Neural cell (in vitro differentiated cells): ENCODE measurements around the gene CDK5RAP2.

Experiments used
- CTCF ChIP-seq: fragments of 450-650 bp; IDR thresholded peaks from 2 replicates; pipeline ENCODE4 v1.5.1; 2014; ENCODE audit warnings: antibody characterized with exemption, mild to moderate bottlenecking, moderate library complexity; ENCODE audit not compliant: poor library complexity, severe bottlenecking
- EP300 ChIP-seq: fragments of 450-650 bp; conservative IDR thresholded peaks from 2 replicates; pipeline ENCODE4 v1.6.1; 2014; ENCODE audit warnings: antibody characterized with exemption, mild to moderate bottlenecking, moderate library complexity; ENCODE audit not compliant: poor library complexity, severe bottlenecking
- EZH2 ChIP-seq: fragments of 200-600, 300-800 bp; shearing (Covaris generic), sonication (generic); IDR thresholded peaks from 2 replicates; pipeline ENCODE4 v1.6.1; 2014; ENCODE audit warnings: antibody characterized with exemption, low read length, borderline replicate concordance, mild to moderate bottlenecking; ENCODE audit not compliant: insufficient read depth, poor library complexity, severe bottlenecking
- MXI1 ChIP-seq: fragments of 450-650 bp; conservative IDR thresholded peaks from 2 replicates; pipeline ENCODE4 v1.6.1; 2014; ENCODE audit warnings: antibody characterized with exemption, mild to moderate bottlenecking; ENCODE audit not compliant: poor library complexity, severe bottlenecking
- REST ChIP-seq: IDR thresholded peaks from 2 replicates; pipeline ENCODE4 v1.6.1; 2012; ENCODE audit warnings: borderline replicate concordance

- no peak for TF ChIP-seq CTCF
- no peak for TF ChIP-seq EP300
- no peak for TF ChIP-seq REST
- TF ChIP-seq MXI1: no peak
- no peak for TF ChIP-seq EZH2
These were observed 193.4 kb downstream of the CDK5RAP2 start for GRCh38 chr9:120386390-120387131.
